Colonic mucosa (tissue), 4 donors: ENCODE measurements around the gene SERP2. TPM values are rescaled to one million over a fixed set of nuclear protein-coding genes. Genes with fewer than 3 reads are reported as not detected.

Experiments
- DNase-seq: peaks from one replicate; pipeline ENCODE4 v3.0.0-alpha.2; 2020
- H3K27ac ChIP-seq: fragments of 200-600 bp; one replicate; pipeline ENCODE4 v1.8.0; 2021
- H3K27me3 ChIP-seq: fragments of 200-600 bp; one replicate; pipeline ENCODE4 v1.8.0; 2021
- H3K36me3 ChIP-seq: fragments of 200-600 bp; one replicate; pipeline ENCODE4 v1.8.0; 2021
- H3K4me1 ChIP-seq: fragments of 200-600 bp; one replicate; pipeline ENCODE4 v1.8.0; 2021; ENCODE audit warnings: mild to moderate bottlenecking
- H3K4me3 ChIP-seq: fragments of 200-600 bp; one replicate; pipeline ENCODE4 v1.8.0; 2021
- H3K9ac ChIP-seq, 2 donors: one replicate each; pipeline ENCODE4 v1.7.0; 2013; ENCODE audit warnings: control low read depth in 2 of 2, low read depth in 2 of 2, low read length in 2 of 2
- H3K9me3 ChIP-seq: fragments of 200-600 bp; one replicate; pipeline ENCODE4 v1.8.0; 2021
- CTCF ChIP-seq: fragments of 200-600 bp; IDR thresholded peaks from one replicate; pipeline ENCODE4 v1.8.0; 2022; ENCODE audit warnings: antibody characterized with exemption, mild to moderate bottlenecking
- intact Hi-C: fragments of 100-400 bp; cut with DNase I; formaldehyde crosslinking; loops from one replicate; pipeline ENCODE4 v1.14.1; 2022
- total RNA-seq, 2 donors: library from RNA; stranded (reverse); fragmentation: NEBNext Ultra II Directional in 1 of 2; extraction: Animal tissue kit (Norgen Biotek cat#: 25700) in 1 of 2; gene quantifications; one replicate each; pipeline ENCODE4 v1.2.1, GENCODE V29; 2021
- donor health status: healthy.
- donor health status: DM: no; HTN: no; CAD: no.
- donor health status: DM: no; HTN: no; CAD: no.

SERP2 gene
- total RNA-seq, 2 donors from 2014 or later: 1.6 to 2.7 TPM

- Histone ChIP-seq H3K27ac (no peak overlapping the region), H3K4me1 (no peaks in the 10 kb centered on the region), H3K27me3 (no peaks in the 10 kb centered on the region), H3K36me3 (no peaks in the 10 kb centered on the region), H3K9me3 (no peaks in the 10 kb centered on the region), H3K9ac (no peak overlapping the region), H3K4me3 (no peak overlapping the region)
- no peak for TF ChIP-seq CTCF
- intact Hi-C loops: no loop called here
- DNase-seq: no peak
Observed at GRCh38 chr13:44340508-44340907, 33.1 kb upstream of the SERP2 start.

- Histone ChIP-seq H3K4me1 (no peaks in the 10 kb centered on the region), H3K27ac (no peak overlapping the region), H3K27me3 (no peaks in the 10 kb centered on the region), H3K4me3 (no peak overlapping the region), H3K36me3 (no peaks in the 10 kb centered on the region), H3K9ac (no peak overlapping the region), H3K9me3 (no peaks in the 10 kb centered on the region)
- no peak for TF ChIP-seq CTCF
- DNase-seq: no peak
- intact Hi-C loops: no loop called here
Observed at GRCh38 chr13:44342741-44343140, 30.9 kb upstream of the SERP2 start.

- Histone ChIP-seq H3K36me3 (no peaks in the 10 kb centered on the region), H3K9me3 (no peaks in the 10 kb centered on the region), H3K4me3 (no peak overlapping the region), H3K9ac (no peak overlapping the region), H3K27me3 (no peaks in the 10 kb centered on the region), H3K27ac (no peak overlapping the region), H3K4me1 (no peaks in the 10 kb centered on the region)
- intact Hi-C loops: no loop called here
- DNase-seq: no peak
- no peak for TF ChIP-seq CTCF
Observed at GRCh38 chr13:44346534-44346933, 27.1 kb upstream of the SERP2 start.

GRCh38 chr13:44347301-44347700 is 26.3 kb upstream of the SERP2 start:
- Histone ChIP-seq H3K27me3 (no peaks in the 10 kb centered on the region), H3K36me3 (no peaks in the 10 kb centered on the region), H3K9me3 (no peaks in the 10 kb centered on the region), H3K4me3 (no peak overlapping the region), H3K27ac (no peak overlapping the region), H3K9ac (no peak overlapping the region), H3K4me1 (no peaks in the 10 kb centered on the region)
- no peak for TF ChIP-seq CTCF
- intact Hi-C loops: no loop called here
- no peak for DNase-seq

GRCh38 chr13:44347949-44348348 is 25.7 kb upstream of the SERP2 start:
- no peaks in the 10 kb centered on the region for H3K4me1 ChIP-seq
- H3K27ac ChIP-seq: no peak overlapping the region
- H3K4me3 ChIP-seq: no peak overlapping the region
- H3K9ac ChIP-seq: no peak overlapping the region
- H3K27me3 ChIP-seq: no peaks in the 10 kb centered on the region
- no peaks in the 10 kb centered on the region for H3K36me3 ChIP-seq
- intact Hi-C loops: no loop called here
- no peak for DNase-seq
- no peaks in the 10 kb centered on the region for H3K9me3 ChIP-seq
- TF ChIP-seq CTCF: no peak
